GM23248 (cell line): ENCODE measurements around the gene RNF138.

Experiments used
- EZH2 ChIP-seq: fragments of 200-600 bp; sonication (generic); IDR thresholded peaks from 2 replicates; pipeline ENCODE4 v1.6.1; 2018; ENCODE audit warnings: antibody characterized with exemption, mild to moderate bottlenecking; ENCODE audit not compliant: insufficient read depth, poor library complexity, severe bottlenecking
- EZH2phosphoT487 ChIP-seq: fragments of 200-600 bp; sonication (generic); IDR thresholded peaks from 2 replicates; pipeline ENCODE4 v1.6.1; 2018; ENCODE audit warnings: antibody characterized with exemption, moderate library complexity, mild to moderate bottlenecking, low read depth; ENCODE audit not compliant: insufficient read depth

- TF ChIP-seq EZH2 (no peak), EZH2phosphoT487 (no peak)
Observed at GRCh38 chr18:32086881-32087280, 4.8 kb upstream of the RNF138 start.
